Fibroblast of villous mesenchyme (primary cell): ENCODE measurements around the gene KAZN. TPM values are rescaled to one million over a fixed set of nuclear protein-coding genes. Genes with fewer than 3 reads are reported as not detected.

Source experiments
- DNase-seq: peaks from one replicate; pipeline ENCODE4 v3.0.0-alpha.2; 2010; ENCODE audit warnings: low read depth
- H3K4me3 ChIP-seq: 2 replicates; pipeline ENCODE4 v1.5.1; 2011; ENCODE audit warnings: low read depth, mild to moderate bottlenecking, low read length
- CTCF ChIP-seq: IDR thresholded peaks from 2 replicates; pipeline ENCODE4 v1.5.1; 2012; ENCODE audit warnings: low read depth, mild to moderate bottlenecking, low read length; ENCODE audit not compliant: insufficient read depth
- total RNA-seq: library from RNA; depleted of rRNA; stranded (reverse); fragments of >200 nt; gene quantifications from 2 replicates; pipeline ENCODE4 v1.2.3, GENCODE V29; 2012

Gene KAZN
- total RNA-seq, 1 donor = 8.6 TPM

- DNase-seq = peak; percentile 68
- no peak overlapping the region for H3K4me3 ChIP-seq
- TF ChIP-seq CTCF = no peak
Observed at GRCh38 chr1:15008783-15009729, 410.6 kb downstream of the KAZN start.

GRCh38 chr1:15011160-15011559 is 412.7 kb downstream of the KAZN start:
- DNase-seq = no peak
- TF ChIP-seq CTCF = no peak
- H3K4me3 ChIP-seq = no peak overlapping the region

GRCh38 chr1:15011661-15012060 is 413.2 kb downstream of the KAZN start:
- DNase-seq = no peak
- no peak overlapping the region for H3K4me3 ChIP-seq

GRCh38 chr1:15012822-15013221 is 414.3 kb downstream of the KAZN start:
- no peak for TF ChIP-seq CTCF
- DNase-seq = no peak
- no peak overlapping the region for H3K4me3 ChIP-seq

More at GRCh38 chr1:15011661-15012060, 413.2 kb downstream of the KAZN start:
- no peak for TF ChIP-seq CTCF

- no peak for TF ChIP-seq CTCF
- DNase-seq = no peak
- H3K4me3 ChIP-seq = no peak overlapping the region
Observed at GRCh38 chr1:15013767-15014166, 415.3 kb downstream of the KAZN start.

- DNase-seq = no peak
- H3K4me3 ChIP-seq = no peak overlapping the region
- no peak for TF ChIP-seq CTCF
Observed at GRCh38 chr1:15014516-15014915, 416.0 kb downstream of the KAZN start.

GRCh38 chr1:15016001-15016400 is 417.5 kb downstream of the KAZN start:
- no peak overlapping the region for H3K4me3 ChIP-seq
- no peak for TF ChIP-seq CTCF
- DNase-seq = no peak
